ENCODE measurements around the gene STAT4.

Gene STAT4

DNA sequence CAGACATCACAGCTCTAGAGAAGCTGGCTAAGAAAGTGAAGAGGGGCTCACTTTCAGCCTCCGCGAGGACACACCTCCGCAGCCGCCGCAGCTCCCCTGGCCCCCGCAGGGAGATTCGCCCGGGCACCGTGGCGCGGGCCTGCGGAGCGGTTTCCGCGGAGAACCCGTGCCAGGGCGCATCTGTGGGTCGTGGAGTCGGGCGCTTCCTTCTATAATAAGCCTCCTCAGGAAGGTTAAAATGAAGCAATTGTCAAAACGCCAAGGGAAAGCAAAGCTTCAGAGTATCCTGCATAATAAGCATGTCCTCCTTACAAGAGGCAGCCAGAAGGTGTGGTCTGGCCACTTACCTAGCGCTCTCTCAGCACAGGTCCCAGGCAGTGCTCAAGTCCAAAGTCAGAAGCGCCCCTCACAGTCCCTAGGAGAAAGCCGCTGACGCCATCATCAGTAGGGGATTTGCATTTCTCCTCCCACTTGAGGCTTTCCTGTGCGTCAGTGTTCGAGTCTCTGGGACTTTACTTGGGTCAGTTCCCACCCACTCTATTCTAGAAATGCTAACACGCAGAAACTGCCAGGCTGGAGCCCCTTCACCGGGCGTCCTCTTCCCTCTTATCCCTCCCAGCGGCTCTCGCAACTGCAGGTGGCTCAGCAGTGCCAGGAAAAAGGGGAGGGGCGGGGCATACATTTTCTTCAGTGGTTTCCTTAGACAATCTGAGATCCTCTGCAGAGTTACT lies at the start of gene STAT4:
STAT4 (minus strand) TSS at position 395 of the 731 bp plus-strand sequence. CDS start 2,791 bp downstream, outside the sequence.
- DNase-seq: peak; percentile 65 to 84 (median 82)

- no peak for DNase-seq
These were observed 49.2 kb upstream of the STAT4 start for GRCh38 chr2:191199929-191200512.

DNA sequence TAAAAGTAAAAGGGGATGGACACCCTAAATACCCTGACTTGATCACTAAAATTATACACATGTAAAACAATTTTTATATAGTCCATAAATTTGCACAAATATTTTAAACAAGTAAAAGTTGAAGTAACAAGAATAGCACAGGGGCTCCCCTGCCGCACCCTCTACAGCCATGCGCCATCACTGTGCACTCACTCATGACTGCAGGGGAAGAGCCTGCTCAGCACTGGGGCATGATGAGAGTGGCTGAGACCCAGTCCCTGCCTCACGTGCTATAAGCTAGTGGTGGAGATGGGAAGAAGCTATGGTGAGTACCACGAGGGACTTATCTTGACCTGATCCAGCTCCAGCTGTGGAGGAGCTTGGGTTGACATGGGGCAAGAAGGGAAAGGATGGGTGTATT lies 47.5 kb upstream of the STAT4 start:
- DNase-seq: no peak

GRCh38 chr2:191197096-191197495 lies 46.3 kb upstream of the STAT4 start:
- DNase-seq: no peak

- DNase-seq: no peak
These were observed 44.2 kb upstream of the STAT4 start for GRCh38 chr2:191195021-191195420.

- no peak for DNase-seq
These were observed 40.2 kb upstream of the STAT4 start for GRCh38 chr2:191190861-191191552.

GRCh38 chr2:191190435-191190834 lies 39.6 kb upstream of the STAT4 start:
- no peak for DNase-seq

DNA sequence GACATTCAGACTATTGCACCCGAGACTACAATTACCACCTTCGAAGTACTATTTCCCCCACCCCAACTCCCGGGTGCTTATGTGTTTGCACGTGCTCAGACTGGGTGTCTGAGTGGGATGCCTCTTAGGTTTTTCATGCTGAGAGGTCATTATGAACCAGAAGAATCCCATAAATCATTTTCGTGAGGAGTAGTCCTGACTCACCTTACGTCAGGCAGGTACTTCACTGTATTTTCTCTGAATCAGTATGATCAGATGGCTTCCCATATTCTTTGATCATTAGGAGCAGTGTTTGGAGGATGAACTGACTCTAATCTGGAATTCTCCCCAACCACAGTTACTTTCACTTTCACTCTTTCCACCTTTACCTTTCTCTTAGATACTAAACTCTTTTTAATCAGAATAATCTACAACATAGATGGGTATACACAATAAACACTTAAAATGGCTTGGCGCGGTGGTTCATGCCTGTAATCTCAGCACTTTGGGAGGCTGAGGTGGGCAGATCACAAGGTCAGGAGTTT lies 38.4 kb upstream of the STAT4 start:
- peak in 1 of 6 experiments; percentile 14 for DNase-seq

- DNase-seq: peak in 1 of 6 experiments; percentile 14
These were observed 37.8 kb upstream of the STAT4 start for GRCh38 chr2:191188550-191189093.

DNA sequence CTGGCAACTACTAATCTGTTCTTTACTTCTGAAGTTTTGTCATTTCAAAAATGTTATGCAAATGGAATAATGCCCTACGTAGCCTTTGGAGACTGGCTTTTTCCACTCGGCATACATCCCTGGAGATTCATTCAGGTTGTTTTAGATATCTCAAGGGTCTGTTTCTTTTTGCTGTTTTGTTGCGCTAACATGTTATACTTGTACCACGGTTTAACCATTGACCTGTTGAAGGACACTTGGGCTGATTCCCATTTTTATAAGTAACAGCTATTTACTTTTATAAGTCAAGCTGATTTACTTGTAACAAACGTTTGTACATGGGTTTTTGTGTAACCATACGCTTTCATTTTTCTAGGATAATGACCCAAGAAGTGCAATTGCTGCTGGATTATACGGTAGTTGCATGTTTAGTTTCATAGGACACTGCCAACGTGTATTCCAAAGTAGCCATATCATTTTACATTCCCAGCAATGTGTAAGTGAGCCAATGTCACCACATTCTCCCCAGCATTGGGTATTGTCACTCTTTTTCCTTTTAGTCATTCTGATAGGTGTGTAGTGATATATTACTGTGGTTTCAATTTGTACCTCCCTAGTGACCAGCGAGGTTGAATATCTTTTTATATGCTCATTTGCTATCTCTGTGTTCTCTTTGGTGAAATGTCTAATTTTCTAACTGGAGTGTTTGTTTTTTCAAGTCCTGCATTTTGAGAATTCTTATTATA lies 36.5 kb upstream of the STAT4 start:
- DNase-seq: no peak

GRCh38 chr2:191184457-191184856 lies 33.7 kb upstream of the STAT4 start:
- no peak for DNase-seq

GRCh38 chr2:191183516-191183915 lies 32.7 kb upstream of the STAT4 start:
- no peak for DNase-seq

DNA sequence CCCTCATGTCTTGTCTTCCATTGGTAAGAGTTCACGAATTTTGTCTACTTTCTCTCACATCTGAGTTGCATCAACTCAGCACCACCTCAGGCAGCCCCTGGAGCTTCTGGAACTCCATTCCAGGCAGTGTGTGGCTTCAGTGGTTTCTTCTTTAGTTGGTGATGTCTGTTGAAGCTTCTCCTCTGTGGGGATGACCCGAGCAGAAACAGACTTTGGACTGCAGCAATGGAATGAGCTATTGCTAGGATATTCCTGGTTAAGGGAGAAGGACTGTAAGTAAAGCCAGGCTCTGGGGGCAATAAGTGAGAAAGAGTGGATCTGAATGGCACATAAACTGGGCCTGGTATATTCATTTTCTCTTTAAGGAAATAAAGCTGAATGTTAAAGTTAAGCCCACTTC lies 32.3 kb upstream of the STAT4 start:
- DNase-seq: no peak

DNA sequence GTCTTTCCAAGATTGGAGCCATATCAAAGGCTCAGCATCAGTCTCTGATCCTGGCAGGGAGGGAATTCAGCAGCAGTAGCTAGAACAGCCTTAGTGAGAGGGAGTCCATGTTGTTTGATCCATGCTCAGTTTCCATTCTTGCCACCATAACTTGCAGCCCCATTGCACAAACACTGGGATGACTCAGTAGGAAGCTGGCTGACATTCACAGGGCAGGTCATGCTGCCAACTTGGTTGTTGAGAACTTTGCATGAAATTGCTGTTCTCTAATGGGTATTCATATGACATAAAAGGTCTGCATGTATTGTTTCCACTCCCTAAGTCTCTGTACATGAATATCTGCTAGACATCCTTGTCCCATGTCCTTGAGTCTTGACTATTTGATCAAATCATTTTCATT lies 29.9 kb upstream of the STAT4 start:
- no peak for DNase-seq

DNA sequence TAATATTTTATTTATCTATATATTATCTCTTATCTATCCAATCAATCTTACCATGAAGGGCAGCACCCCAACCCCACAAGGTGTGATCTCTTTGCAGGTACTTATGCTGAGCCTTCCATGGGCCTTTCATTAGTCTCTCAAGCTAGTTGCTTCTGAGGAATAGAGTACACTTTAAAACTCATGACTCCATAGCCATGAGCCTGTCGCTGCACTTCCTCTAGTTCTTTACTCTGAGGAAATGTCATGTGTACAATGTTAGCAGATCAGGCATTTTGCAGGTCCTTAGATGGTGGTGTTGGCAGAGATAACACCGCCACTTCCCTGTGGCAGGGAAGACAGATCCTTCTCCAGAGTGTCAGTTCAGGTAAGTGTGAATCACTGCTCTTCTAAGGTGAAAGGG lies 29.5 kb upstream of the STAT4 start:
- no peak for DNase-seq

DNA sequence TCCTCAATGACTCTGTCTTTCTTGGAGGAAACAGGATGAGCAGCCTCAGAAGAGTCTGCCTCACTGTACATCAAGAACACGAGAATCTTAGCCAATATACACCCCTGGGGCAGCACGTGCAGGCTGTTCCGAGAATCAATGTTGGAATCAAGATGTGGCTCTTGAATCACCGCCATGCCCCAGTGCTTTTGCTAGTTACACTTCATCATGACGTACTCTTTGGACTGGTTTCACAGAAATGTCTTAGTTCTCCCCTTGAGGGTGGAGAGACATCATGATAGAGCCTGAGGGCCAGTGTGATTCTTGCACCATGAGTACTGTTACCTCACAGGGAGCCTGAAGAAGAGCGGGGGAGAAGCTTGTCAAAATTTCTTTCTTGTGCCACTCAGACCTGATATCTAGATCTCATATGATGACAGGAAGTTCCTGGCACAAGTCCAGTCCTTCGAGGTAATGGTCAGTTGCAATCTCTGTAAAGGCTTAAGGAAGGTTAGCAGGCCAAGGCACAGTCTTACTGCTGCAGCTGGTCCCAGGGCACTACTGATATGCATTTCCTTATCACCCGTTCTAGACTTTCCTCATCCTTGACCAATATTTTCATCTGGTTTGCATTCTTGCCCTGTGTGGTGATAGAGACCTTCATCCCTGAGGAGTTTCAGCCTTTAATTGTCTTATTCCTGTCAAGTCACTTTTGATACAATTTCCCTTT lies 28.2 kb upstream of the STAT4 start:
- DNase-seq: no peak

DNA sequence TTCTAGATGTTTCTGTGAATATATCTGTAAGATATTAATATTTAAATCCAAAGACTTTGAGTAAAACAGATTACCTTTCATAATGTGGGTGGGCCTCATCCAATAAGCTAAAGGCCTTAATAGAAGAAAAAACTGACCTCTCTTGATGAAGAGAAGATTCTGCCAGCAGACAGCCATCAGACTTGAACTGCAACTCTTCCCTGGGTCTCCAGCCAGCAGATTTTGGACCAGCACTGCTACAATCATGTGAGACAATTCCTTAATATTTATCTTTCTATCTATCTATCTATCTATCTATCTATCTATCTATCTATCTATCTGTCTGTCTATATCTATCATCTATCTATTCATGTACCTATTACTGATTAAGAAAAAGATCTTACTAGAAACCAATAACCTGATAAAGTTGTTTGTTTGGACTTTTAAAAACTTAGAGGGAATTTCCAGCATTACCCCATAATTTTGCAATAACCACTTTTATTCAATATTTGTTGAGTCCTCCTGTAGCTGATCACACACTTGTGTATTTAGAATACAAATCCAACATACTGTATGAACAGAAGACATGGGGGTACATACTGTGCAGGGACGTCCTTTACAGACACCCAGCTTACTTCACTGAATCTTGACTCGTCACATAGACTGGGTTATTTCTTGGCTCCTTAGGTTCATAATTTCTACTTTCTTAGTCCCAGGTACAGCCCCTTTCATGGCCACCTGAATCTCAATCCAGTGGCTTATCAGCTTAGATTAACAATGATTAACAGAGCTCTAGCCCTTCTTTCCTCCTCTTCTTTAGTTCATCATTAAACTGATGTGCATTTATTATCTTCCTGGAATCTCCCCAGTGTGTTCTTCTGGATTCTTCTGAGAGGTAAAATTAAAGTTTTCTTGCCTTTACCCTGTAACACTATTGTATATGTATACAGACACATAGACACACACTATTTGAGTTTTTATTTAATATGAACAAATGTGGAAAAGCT lies 27.2 kb upstream of the STAT4 start:
- DNase-seq: no peak

GRCh38 chr2:191176801-191177438 lies 26.1 kb upstream of the STAT4 start:
- DNase-seq: no peak

DNA sequence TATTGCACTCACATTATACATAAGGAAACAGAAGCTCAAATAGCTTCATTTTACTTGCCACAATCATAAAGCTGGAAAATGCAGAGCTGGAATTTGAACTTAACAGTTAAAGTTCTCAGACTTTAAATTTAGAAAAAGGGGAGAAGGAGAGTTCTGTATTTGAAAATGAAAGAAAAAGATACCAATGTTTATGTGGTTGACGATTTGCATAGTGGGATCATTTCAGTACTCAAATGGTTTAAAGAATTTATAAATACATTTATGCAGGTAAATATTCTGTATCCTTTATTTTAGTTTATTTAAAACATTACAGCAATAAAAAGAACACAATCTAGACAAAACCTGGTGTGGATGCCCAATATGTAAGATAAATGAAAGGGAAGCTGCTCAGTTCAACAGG lies 25.5 kb upstream of the STAT4 start:
- DNase-seq: no peak

DNA sequence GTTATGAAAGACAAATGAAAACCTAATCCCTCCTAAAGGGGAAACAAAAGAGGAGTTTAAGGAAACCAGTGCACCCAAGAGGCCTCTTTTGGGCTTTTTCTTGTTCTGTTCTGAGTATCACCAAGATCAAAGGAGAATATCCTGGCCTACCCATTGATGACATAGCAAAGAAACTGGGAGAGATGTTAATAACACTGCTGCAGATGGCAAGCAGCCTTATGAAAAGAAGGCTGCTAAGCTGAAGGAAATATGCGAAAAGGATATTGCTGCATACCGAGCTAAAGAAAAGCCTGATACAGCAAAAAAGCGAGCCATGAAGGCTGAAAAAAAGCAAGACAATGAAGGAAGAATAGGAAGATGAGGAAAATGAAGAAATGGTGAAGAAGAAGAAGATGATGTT lies 23.6 kb upstream of the STAT4 start:
- DNase-seq: no peak

All from stimulated activated naive CD4-positive, alpha-beta T cell (primary cell).